HCT116 (cell line): ENCODE data around the gene AP4M1.

Source experiments
- ATF3 ChIP-seq: IDR thresholded peaks from 2 replicates; pipeline ENCODE4 v1.6.1; 2012
- CTCF ChIP-seq, 3 experiments: fragments of 200-600 bp in 1 of 3; sonication (generic) in 1 of 3; IDR thresholded peaks in 2 of 3; conservative IDR thresholded peaks in 1 of 3; 2 replicates each; pipeline ENCODE4 v1.5.1; 2012 to 2017; ENCODE audit warnings: low read depth in 2 of 3, low read length in 2 of 3, antibody characterized with exemption in 1 of 3, borderline replicate concordance in 1 of 3, control low read depth in 1 of 3, mild to moderate bottlenecking in 1 of 3, mixed read lengths in 1 of 3, mixed run types in 1 of 3, moderate library complexity in 1 of 3; ENCODE audit not compliant: insufficient read depth in 1 of 3
- JUND ChIP-seq: IDR thresholded peaks from 2 replicates; pipeline ENCODE4 v1.6.1; 2012
- POLR2AphosphoS5 ChIP-seq: IDR thresholded peaks from 2 replicates; pipeline ENCODE4 v1.6.1; 2011; ENCODE audit warnings: mild to moderate bottlenecking, low read depth, low read length, moderate library complexity
- SP1 ChIP-seq: IDR thresholded peaks from 2 replicates; pipeline ENCODE4 v1.6.1; 2012; ENCODE audit warnings: low read depth

- TF ChIP-seq ATF3 (no peak), JUND (no peak), CTCF (IDR thresholded peaks at IDR 0.05 in 2 of 3, conservative IDR thresholded peaks at IDR 0.05 in 1 of 3; ENCODE audit: borderline replicate concordance in 1 of 3, insufficient read depth in 1 of 3, low read depth in 2 of 3, low read length in 2 of 3) (no peak), SP1 (no peak), POLR2AphosphoS5 (no peak)
Observed at GRCh38 chr7:100126239-100126930, 24.9 kb downstream of the AP4M1 start.
